GM18873 (cell line): ENCODE measurements around the gene LYL1.

Experiments used
- ATAC-seq: cut with Tn5 transposase; IDR thresholded peaks from one replicate; pipeline ENCODE4 v1.9.1; 2021; ENCODE audit warnings: mild to moderate bottlenecking, moderate library complexity, moderate number of reproducible peaks; ENCODE audit not compliant: unreplicated experiment, low FRiP score

The LYL1 gene

DNA sequence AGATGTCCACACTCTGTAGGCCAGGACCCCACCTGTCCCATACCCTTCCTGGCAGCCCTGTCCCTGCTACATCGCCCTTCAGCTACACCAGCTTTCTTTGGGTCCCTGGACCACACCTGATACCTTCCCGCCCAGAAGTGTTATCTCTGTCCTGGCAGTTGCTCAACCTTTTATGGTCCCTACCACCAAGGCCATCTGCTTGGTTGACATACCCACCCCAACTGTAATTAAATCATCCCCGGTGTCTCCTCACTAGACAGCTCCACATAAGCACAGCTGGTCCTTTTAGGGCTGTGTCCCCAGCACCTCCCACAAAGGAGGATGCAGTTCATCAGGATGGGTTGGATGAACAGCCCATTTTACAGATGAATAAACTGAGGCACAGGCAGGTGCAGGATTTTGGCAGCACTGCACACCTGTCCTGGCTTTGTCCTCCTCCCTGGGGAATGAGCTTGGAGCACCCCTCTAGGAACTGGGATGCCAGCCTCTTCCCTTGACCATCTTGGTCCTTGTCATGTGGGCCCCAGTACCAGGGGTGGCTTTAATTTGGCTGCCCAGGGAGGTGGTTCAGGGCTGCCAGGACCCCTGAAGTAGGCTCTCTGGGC is 28.3 kb upstream of the LYL1 start:
- ATAC-seq: no peak

DNA sequence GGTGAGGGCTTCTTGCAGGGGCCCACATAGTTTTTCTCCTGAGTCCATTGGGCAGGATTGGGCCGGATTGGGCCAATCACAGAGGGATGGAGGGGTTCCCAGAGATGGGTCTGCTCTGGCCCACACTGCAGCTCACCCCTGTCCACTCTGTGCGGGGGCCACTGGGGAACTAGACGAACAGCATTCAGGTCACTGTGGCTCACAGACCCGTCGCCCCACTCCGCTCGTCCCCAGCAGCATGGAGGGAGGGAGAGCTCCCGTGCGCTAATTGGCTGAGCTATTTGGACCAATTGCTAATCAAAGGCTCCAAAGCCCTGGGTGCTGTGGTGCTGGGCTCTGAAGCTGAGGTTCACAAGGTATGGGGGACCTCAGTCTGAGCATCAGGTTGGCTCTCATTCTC is 26.7 kb upstream of the LYL1 start:
- ATAC-seq: no peak

DNA sequence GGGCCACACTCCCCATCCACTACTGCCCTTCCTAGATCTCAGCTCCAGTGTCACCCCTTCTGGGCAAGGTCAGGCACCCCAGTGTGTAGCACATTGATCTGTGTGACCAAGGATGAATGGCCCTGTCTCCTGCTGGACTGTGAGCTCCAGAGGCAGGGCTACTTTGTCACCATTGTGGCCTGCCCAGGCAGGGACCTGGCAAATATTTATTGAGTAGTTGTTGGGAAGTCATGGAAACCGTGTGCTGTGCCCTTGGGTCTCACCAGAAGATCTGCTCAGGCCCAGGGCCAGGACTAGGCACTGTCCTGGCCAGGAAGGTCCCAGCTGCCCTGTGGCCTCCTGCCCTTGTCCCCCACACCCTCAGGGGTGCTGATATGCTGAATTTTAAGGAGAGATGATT is 25.9 kb upstream of the LYL1 start:
- no peak for ATAC-seq

DNA sequence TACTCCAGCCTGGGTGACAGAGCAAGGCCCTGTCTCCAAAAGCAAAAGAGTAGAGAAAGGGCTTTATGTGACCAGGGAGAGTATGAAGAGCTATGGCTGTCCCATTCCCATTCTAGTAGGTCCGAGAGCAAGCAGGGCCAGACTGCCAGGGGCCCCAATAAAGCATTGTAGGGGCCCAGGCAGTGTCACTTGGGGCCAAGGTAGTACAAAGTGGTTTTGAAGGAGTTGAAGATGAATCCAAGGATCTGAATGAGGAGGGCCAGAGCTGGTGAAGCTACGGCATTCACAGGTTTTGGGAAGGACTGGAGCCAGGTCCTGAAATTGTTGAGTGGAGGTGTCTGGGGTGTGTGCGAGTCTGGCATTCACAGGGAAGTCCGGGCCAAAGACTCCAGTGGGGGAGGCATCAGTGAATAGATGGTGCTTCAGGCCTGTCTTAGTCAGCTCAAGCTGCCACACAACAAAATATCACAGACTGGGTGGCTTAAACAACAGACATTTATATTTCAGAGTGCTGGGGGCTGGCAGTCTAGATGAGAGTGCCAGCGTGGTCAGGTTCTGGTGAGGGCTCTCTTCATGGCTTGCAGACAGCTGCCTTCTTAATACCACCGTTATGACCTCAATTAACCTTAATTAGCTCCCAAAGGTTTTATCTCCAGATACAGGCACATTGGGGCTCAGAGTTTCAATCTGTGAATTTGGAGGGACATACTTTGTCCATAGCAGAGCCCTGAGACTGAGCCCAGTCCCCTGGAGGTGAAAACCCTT is 25.3 kb upstream of the LYL1 start:
- ATAC-seq: no peak

DNA sequence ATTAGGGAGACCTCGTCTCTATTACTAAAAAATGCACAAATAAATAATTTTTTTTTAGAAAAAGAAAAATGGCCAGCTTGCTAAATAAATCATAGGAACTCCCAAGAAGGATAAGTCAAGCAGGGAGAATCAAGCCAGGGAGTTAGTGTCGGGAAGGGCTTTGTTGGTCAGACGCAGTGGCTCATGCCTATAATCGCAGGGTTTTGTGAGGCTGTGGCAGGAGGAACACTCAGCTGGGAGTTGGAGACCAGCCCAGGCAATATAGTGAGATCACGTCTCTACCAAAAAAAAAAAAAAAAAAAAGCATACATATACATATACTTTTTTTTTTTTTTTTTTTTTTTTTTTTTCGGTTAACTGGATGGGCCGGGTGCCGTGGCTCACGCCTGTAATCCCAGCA is 24.4 kb upstream of the LYL1 start:
- ATAC-seq: no peak

DNA sequence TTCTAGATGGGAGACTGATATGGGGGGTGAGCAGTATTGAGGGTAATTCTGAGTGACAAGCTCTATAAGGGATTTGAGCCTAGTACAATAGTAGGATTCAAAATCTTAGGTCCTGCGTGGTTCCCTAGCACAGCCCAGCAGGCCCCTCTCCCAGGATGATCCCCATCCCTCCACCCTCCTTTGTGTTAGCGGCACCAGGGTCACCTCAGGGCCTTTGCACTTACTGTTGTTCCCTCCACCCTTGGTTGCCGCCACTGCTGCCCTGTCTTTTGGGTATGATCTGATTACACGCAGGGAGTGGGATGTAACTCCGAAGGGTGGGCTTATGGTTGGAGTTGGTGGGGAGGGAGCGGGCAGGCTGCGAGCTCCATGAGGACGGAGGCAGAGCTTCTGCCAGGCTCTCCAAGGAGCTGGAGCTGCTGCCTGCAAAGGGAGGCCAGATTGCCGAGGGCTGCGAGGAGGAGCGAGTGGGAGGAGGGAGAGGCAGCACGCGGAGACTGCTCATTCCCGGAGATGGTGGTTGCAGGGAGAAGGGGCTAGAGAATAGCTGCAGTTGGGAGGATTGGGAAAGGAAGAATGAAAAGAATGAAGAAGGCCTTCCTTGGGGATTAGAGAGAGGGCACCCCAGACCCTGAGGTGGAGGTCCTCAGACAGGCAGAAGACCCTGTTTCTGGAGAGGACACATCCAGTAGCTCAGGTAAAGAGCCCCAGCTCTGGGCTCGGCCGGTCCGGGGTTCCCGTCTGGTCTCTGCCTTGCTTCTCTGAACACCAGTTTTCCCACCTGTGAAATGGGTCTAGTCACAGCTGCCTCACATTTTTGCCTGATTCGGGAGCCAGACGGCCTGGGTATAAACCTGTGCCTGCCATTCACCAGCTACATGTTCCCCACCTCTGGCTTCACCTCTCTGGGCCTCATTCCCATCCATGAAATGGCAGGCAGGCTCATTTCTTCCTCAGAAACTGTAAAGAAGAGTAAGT is 20.6 kb upstream of the LYL1 start:
- no peak for ATAC-seq

DNA sequence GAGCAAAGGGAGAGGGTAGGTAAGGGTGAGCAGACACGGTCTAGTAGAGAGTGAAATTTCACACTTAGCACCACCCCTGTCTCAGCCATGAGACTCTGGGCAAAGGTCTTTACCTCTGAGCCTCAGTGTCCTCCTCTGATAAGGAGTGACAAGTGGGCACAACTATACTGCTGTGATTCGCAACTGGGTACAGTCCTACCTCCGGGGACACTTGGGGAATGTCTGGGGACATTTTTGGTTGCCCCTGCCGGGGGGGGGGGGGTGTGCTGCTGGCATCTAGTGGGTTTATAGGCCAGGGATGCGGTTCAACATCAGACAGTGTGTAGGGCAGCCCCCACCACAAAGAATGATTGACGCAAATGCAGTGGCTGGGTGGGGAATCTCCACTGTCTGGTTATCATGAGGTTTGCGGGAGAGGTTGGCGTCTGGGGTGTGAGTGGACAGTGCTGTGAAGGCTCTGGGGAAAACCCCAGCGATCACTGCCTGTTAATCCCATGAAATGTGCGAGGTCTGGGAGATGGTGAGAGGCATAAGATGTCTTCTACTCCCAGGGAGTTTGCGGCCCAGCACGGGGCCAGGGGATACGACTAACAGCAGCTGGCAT is 19.7 kb upstream of the LYL1 start:
- no peak for ATAC-seq

DNA sequence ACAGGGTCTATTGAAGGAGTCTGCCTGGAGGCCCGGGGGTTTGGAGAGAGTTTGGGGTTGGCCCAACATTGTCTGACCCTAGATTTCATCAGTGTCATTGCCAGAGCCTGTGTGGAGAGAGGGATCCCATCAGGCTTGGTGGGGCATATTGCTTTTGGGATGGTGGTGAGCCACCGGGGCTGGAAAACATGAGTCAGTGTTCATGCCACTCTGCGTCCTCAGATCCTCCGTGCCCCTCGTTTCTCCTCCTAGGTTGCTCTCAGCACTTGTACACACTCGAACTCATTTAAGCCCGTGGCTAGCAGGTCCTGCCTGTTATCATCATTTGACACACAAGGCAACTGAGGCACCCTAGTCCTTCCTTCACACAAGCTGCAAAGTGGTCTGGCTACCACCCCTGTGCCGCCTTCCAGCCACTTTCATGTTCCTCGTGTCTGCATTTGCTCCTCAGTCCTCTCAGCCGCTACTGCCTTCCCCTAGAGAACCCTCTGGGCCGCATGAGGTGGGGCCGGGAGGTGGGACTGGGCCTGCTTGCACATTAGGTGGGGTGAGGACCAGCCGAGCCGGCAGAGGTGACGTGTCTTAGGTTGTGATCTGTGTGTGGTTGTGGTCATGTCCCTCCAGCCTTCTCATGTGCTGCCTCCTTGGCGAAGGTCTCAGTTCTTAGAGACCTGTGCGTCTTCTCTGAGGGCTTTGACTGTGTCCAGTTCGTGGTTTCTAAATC is 19.1 kb upstream of the LYL1 start:
- ATAC-seq: no peak

DNA sequence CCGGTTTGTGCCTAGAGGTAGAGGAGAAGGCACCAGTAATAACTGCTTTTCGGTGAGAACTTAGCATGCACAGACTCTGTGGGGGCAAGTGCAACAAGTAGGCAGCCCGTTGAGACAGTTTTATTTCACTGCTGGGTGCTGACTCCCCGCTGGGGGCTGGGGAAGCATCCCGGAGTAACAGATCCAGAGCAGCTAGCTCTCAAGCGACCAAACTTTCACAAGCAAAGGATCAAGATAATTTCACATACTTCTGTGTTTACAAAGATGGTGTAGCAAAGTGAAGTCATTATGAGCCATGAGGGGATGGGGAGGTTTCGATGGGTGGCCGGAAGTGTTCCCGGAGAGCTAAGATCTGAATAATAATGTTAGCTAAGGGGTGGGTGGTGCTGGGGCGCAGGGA is 18.2 kb upstream of the LYL1 start:
- ATAC-seq: no peak

DNA sequence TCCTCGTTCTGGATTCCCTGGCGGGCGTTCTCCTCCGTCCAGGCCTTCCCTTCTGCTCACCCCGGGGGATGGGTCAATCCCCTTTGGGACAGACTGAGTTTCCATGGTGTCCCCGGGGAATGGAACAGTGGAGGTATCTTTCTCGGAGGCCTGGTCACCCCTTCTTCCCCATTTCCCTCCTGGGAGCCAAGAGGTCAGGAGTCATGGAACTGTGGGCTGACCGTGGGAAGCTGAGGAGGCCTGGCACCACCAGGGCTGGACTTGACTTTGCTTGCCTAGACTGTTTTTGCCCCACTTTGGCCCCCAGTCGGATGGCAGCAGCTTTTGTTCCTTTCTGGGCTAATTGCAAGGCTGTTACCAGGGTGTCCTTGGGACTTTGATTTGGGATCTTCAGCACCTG is 17.4 kb upstream of the LYL1 start:
- no peak for ATAC-seq

DNA sequence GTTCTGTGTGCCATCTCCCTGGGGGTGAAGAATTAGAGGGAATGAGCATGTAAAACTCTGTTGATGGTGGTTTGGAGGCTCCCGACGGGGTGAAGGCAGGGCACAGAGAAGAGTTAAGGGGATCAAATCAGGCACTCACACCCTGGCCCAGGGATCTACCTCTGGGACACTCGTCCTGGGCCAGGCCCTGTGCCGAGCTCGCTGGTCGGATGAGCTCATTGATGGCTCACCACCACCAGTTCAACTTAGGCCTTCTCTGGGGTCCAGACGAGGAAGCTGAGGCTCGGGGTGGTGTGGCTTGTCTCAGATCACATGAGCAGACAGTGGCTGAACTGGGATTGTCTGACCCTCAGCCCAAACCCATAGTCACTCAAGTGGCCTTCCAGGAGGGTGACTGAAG is 17.0 kb upstream of the LYL1 start:
- ATAC-seq: no peak

DNA sequence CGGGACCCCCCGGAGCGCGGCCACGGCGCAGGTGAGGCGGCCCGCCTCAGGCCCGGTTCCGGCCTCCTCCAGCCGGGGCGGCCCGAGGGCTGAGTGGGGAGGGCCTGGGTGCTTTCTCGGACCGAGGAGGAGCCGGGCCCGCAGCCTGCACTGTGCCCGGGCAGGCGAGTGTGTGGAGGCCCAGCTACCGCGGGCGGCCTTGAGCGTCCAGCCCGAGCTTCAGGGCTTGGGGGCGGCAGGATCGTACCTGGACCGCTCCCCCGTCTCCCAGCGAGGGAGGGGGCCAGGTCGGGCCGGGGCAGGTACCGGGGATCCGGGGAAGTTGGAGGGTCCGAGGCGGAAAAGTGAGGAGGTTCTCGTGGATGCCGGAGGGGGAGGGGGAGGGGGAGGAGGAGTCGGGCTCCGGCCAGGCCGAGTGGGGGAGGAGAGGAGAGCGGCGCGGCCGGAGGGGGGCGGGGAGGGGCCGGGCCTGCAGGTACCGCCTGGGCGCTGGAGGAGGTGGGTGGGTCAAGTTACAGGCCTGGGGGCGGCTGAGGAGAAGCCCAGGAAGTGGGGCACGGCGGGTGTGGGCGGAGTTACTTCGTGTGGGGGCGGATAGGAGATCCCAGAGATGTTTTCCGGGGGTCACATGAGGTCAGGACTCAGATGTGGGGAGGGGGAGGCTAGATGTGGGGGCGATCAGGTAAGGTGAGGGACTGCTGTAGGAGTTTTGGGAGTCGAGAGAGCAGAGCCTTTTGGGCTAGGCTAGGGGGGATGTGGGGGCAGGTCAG is 16.0 kb upstream of the LYL1 start:
- no peak for ATAC-seq

DNA sequence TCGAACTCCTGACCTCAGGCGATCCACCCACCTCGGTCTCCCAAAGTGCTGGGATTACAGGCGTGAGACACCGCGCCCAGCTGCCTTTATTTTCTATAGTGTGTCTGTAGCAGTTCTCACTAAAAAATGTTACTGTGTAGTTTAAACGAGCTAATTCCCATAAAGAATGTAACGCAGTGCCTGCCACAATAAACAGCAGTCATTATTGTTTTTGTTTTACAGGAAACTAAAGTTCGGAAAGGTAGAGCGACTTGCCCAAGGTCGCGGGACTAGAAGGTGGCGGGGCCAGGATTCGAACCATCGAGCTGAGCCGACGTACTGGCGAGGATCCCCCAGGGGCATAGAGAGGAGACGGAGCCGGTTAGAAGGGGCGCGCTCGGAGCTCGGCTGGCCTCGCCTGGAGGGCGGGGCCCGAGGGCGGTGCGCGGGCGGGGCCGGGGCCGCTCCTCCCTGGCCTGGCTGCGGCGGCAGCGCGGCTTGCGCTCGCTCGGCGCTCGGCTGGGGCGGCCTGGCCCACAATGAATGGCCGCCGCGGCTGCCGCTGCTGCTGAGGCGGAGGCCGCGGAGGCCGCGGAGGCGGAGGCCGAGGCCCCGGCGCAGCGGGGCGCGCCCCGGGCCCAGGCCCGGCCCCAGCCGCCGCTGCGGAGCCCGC is 15.2 kb upstream of the LYL1 start, which contains the start of gene NACC1:
NACC1 (plus strand) TSS at position 493 of the 652 bp plus-strand sequence. CDS start 16,944 bp downstream, outside the sequence.
- ATAC-seq: peak; percentile 37

DNA sequence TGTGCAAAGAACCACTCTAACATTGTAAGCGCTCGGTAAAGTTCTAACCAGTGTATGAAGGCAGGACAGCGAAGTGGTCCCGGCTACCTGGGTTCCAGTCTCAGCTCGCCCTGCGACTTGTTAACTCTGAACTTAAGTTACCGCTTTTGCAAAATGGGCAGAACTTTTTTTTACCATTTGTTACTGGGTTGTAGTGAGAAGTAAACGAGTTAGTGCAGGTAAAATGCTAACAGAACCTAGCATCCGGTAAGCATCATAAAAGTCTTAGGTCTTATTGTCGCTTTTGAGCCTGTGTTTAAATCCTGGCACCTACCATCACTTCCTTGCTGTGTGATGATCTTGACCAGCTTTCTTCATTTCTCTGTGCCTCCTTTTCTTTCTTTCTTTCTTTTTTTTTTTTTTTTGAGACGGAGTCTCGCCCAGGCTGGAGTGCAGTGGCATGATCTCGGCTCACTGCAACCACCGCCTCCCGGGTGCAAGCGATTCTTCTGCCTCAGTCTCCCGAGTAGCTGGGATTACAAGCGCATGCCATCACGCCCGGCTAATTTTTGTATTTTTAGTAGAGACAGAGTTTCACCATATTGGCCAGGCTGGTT is 14.6 kb upstream of the LYL1 start:
- ATAC-seq: no peak

DNA sequence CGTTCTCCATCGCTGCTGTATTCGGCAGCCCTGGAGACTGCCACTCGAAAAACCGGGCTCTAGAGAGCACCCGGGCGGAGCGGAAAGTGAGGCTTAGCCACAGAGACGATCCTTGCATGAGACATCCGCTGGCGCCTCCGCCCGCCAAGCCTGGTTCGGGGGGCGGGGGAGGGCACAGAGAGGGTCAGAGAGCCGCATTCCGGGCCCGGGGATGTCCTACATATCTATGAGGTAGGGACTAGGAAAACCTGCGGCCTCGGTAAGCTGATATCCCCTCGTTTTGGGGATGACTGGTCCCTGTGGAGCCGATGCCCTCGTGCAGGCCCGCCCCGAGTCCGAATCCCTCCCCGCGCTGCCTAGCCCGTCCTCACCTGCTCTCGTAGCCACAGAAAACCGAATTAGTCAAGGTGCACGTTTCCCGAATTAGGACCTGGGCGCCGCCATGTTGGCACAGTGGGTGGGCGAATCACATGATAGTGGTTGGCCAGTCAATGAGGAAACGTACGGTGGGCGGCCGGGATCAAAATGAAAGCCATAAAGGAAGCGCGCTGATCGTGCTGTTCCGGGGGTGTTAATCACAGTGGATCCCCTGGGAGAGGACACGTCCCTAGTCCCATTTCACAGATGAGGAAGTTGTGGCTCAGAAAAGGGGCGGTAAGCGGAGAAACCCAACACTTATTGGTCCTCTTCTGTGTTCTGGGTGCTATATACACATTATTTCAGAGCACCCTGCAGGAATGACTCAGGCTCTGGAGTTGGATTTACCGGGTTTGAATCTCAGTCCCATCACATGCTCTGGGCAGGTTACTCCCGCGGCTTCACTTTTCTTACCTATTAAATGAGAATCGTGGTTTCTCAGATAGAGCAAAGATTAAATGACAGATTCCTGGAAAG is 13.9 kb upstream of the LYL1 start, which contains the start of gene TRMT1:
TRMT1 (minus strand) TSS at position 459 of the 894 bp plus-strand sequence; CDS start at position 118, 341 bp downstream.
- no peak for ATAC-seq

DNA sequence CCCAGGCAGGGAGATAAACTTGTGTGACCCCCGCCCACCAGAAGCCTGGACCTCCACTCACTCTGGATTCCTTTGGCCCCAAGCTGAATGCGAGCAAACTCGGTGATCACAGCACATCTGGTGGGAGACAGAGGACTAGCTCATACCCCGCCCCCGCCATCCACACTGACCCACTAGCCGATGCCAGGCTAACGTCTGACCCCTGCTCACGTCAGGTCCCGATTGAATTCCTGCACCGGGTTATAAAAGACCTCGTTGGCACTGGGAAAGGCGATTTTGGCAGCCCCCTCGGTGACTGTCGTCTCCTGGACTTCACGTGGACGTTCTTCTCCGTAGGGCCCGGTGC is 13.3 kb upstream of the LYL1 start:
- ATAC-seq: no peak

DNA sequence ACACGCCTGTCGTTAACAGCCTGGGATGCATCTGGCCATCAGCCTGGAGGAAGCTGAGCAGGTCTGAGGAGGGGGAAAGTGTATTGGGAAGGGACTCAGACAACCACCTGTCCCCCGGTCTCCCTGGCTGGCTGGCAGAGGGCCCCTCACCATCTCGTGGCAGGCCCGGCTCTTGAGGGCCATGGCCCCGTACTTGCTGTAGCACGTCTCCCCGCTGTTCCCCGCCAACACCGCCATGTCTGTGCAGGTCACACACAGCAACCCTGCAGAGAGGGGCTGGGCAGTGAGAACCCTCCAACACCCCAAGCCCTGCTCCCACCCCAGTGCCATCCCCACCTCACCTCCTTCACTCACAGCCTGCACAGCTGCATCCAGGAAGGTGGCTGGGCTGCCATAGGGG is 9.9 kb upstream of the LYL1 start:
- ATAC-seq: no peak
